Endothelial cell of umbilical vein (primary cell): ENCODE measurements around the gene ARL3. TPM values are rescaled to one million over a fixed set of nuclear protein-coding genes. Genes with fewer than 3 reads are reported as not detected.

Experiments
- BruUV-seq: library from RNA; stranded (reverse); fragments of 400-500 nt; replicated peaks from 2 replicates; lab custom pipeline; 2021; lab: Mats Ljungman, UMichigan
- CTCF ChIA-PET: fragments of 300-600, 350-600 bp; sonication (Branson Sonifier 250); formaldehyde crosslinking; loops from one replicate; lab custom pipeline; 2021; ENCODE audit warnings: antibody characterized with exemption, inconsistent platforms; lab: Charles Lee
- POLR2A ChIA-PET: fragments of 300-600, 350-600 bp; sonication (Branson Sonifier 250); formaldehyde crosslinking; loops from one replicate; lab custom pipeline; 2021; ENCODE audit warnings: antibody characterized with exemption, inconsistent platforms; lab: Charles Lee
- DNase-seq: peaks from one replicate; pipeline ENCODE4 v3.0.0-alpha.2; 2011; ENCODE audit warnings: low read depth, low spot score
- FAIRE-seq: peaks from 2 replicates; lab custom pipeline; 2011; peaks lifted over from hg19 to GRCh38; lab: Jason Lieb, UNC
- H2AFZ ChIP-seq: 2 replicates; pipeline ENCODE4 v1.6.0; 2012; ENCODE audit warnings: low read depth, low read length, control low read depth, inconsistent platforms
- H3K27ac ChIP-seq: 2 replicates; pipeline ENCODE4 v1.5.1; 2011; ENCODE audit warnings: low read depth, mild to moderate bottlenecking, control low read depth, low read length, moderate library complexity; ENCODE audit not compliant: insufficient read depth
- H3K27me3 ChIP-seq, 2 experiments: 2 replicates each; pipeline versions ENCODE4 v1.6.0 to v1.6.1; 2011; ENCODE audit warnings: low read length in 2 of 2, mixed read lengths in 1 of 2; ENCODE audit not compliant: control insufficient read depth in 2 of 2, insufficient read depth in 2 of 2
- H3K36me3 ChIP-seq, 2 experiments: 2 replicates in 1 of 2; 3 replicates in 1 of 2; pipeline ENCODE4 v1.5.1; 2011; ENCODE audit warnings: low read length in 2 of 2, mild to moderate bottlenecking in 1 of 2, moderate library complexity in 1 of 2; ENCODE audit not compliant: control insufficient read depth in 2 of 2, insufficient read depth in 2 of 2; ENCODE audit errors: extremely low read depth in 1 of 2
- H3K4me1 ChIP-seq: 3 replicates; pipeline ENCODE4 v1.5.1; 2011; ENCODE audit warnings: mild to moderate bottlenecking, low read length; ENCODE audit not compliant: control insufficient read depth, insufficient read depth; ENCODE audit errors: extremely low read depth
- H3K4me2 ChIP-seq: 2 replicates; pipeline ENCODE4 v1.6.1; 2011; ENCODE audit warnings: low read length, control low read depth, mixed read lengths; ENCODE audit not compliant: insufficient read depth
- H3K4me3 ChIP-seq, 3 experiments: fragments of 200-600 bp in 1 of 3; sonication (generic), shearing (Covaris generic) in 1 of 3; replicated peaks in 1 of 3; 2 replicates each; pipeline ENCODE4 v1.5.1; 2011 to 2016; ENCODE audit warnings: control low read depth in 3 of 3, low read length in 3 of 3, mild to moderate bottlenecking in 2 of 3, inconsistent platforms in 1 of 3, low read depth in 1 of 3, moderate library complexity in 1 of 3; ENCODE audit not compliant: insufficient read depth in 1 of 3
- H3K79me2 ChIP-seq: 2 replicates; pipeline ENCODE4 v1.6.0; 2012; ENCODE audit warnings: low read length, inconsistent platforms; ENCODE audit not compliant: control insufficient read depth, insufficient read depth
- H3K9ac ChIP-seq: replicated peaks from 2 replicates; pipeline ENCODE3; 2011; ENCODE audit warnings: low read length, control low read depth; ENCODE audit not compliant: insufficient read depth; ENCODE audit errors: extremely low read depth
- H3K9me1 ChIP-seq: replicated peaks from 3 replicates; pipeline ENCODE4 v1.6.0; 2011; ENCODE audit warnings: mild to moderate bottlenecking, low read length; ENCODE audit not compliant: control insufficient read depth, insufficient read depth; ENCODE audit errors: extremely low read depth
- H3K9me3 ChIP-seq: replicated peaks from 2 replicates; pipeline ENCODE4 v1.5.1; 2012; ENCODE audit warnings: low read length, inconsistent platforms; ENCODE audit not compliant: control insufficient read depth, insufficient read depth
- H4K20me1 ChIP-seq: replicated peaks from 2 replicates; pipeline ENCODE3; 2011; ENCODE audit warnings: mild to moderate bottlenecking, low read length; ENCODE audit not compliant: control insufficient read depth, insufficient read depth; ENCODE audit errors: extremely low read depth
- EZH2 ChIP-seq: IDR thresholded peaks from 2 replicates; pipeline ENCODE4 v1.6.1; 2012; ENCODE audit warnings: borderline replicate concordance, low read depth, mild to moderate bottlenecking, moderate library complexity, low read length, inconsistent platforms; ENCODE audit not compliant: severe bottlenecking
- FOS ChIP-seq: IDR thresholded peaks from 2 replicates; pipeline ENCODE4 v1.6.1; 2011; ENCODE audit warnings: mild to moderate bottlenecking, low read length, moderate library complexity, borderline replicate concordance; ENCODE audit not compliant: insufficient read depth
- GATA2 ChIP-seq: IDR thresholded peaks from 2 replicates; pipeline ENCODE4 v1.7.0; 2011; ENCODE audit warnings: low read depth, mild to moderate bottlenecking, moderate library complexity, mixed read lengths, low read length; ENCODE audit not compliant: insufficient read length, insufficient read depth
- JUN ChIP-seq: IDR thresholded peaks from 2 replicates; pipeline ENCODE4 v1.6.1; 2011; ENCODE audit warnings: borderline replicate concordance, low read depth; ENCODE audit not compliant: insufficient read length, insufficient read depth
- MYC ChIP-seq: IDR thresholded peaks from one replicate; pipeline ENCODE4 v1.6.1; 2011; ENCODE audit warnings: mild to moderate bottlenecking, low read depth, low read length
- POLR2A ChIP-seq: IDR thresholded peaks from 2 replicates; pipeline ENCODE4 v1.6.1; 2012; ENCODE audit warnings: low read depth, mild to moderate bottlenecking, control low read depth, low read length
- POLR2AphosphoS5 ChIP-seq: IDR thresholded peaks from 2 replicates; pipeline ENCODE4 v1.6.1; 2012; ENCODE audit warnings: low read depth, mild to moderate bottlenecking, control low read depth, low read length, moderate library complexity; ENCODE audit not compliant: insufficient read depth
- dilution Hi-C: fragments of 300-500 bp; cut with MboI; formaldehyde crosslinking; loops from one replicate; pipeline ENCODE4 v1.15.0; 2019; ENCODE audit warnings: low sequenced_read_pairs; ENCODE audit not compliant: extremely low pct_ligation_motif_present
- intact Hi-C: fragments of 100-400 bp; cut with micrococcal nuclease; formaldehyde crosslinking; loops from one replicate; pipeline ENCODE4 v1.10.0; 2022
- polyA plus RNA-seq, 4 experiments: library from polyadenylated mRNA; depleted of rRNA in 3 of 4; stranded (reverse) in 3 of 4; unstranded in 1 of 4; fragments of >200 nt; gene quantifications; 2 replicates each; pipeline versions ENCODE4 v1.2.1 to v1.2.3, GENCODE V29; 2011 to 2012; ENCODE audit warnings: missing spikeins in 1 of 4
- total RNA-seq: library from RNA; stranded (reverse); gene quantifications from 2 replicates; pipeline ENCODE4 v1.2.3, GENCODE V29; 2021
- TF ChIP-seq, protein P1 (sequence below), 2 donors: IDR thresholded peaks; 1 replicate in 1 of 2; 2 replicates in 1 of 2; pipeline ENCODE4 v1.5.1; 2011; ENCODE audit warnings: low read length in 2 of 2, mild to moderate bottlenecking in 2 of 2, moderate library complexity in 2 of 2, control low read depth in 1 of 2, inconsistent platforms in 1 of 2, low read depth in 1 of 2; ENCODE audit not compliant: insufficient read depth in 1 of 2; ENCODE audit errors: extremely low read depth in 1 of 2
- TF ChIP-seq, protein P2 (sequence below): IDR thresholded peaks from 2 replicates; pipeline ENCODE4 v1.6.1; 2011; ENCODE audit not compliant: insufficient read depth, insufficient read length

The ARL3 gene
- total and polyA plus RNA-seq, 2 donors (not counting 3 experiments of a cell fraction or from before 2014, with no cell fraction given), result 6.6 to 11.0 TPM

DNA sequence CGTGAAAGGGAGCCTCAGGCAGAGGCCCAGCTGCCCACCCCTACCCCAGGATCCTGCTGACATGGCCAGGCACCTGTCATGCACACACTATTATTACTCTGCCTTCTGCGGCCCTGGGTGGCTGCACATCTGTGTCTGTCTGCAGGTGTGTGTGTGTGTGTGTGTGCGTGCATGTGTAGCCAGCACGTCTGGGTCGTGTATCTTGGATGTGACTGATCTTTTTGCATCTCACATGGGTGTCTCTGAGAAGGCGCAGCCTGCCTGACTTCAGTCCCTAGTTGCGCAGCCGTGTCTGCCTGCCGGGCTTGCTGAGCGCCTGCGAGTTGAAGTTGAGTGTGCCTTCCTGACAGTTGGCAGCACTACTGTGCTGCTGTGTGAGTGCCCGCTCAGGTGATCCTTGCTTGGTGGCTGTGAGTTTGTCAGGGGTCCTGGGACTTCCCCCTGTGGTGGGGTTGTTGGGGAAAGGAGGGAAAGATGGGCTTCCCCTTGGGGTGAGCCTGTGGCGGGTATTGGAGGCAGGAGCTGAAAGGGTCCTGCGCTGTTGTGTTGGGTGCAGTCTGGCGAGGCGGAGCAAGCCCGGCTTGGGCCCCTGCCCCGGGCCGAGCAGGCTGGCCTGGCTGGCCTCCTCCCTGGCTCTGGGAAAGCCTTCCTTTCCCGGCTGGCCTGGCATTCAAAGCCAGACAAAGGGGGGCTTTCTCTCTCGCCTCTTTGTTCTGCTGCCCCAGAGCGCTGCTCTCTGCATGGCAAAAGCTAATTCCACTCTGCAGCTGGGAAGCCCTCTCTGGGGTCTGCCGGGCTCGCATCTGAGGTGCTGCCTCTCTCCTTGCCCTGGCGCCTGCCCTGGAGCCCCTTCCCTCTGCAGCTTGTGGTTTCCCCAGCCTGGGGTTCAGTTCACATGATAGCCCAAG, 65.1 kb downstream of the ARL3 start:
- FAIRE-seq, result peak; percentile 18
- no peak overlapping the region for H3K27ac ChIP-seq

More for the DNA sequence above, 65.1 kb downstream of the ARL3 start:
- H3K79me2 ChIP-seq, result peaks cover 98% of the 10 kb centered on the region
- H3K27me3 ChIP-seq, result no peaks in the 10 kb centered on the region
- TF ChIP-seq EZH2, result no peak
- TF ChIP-seq, protein P1, sequence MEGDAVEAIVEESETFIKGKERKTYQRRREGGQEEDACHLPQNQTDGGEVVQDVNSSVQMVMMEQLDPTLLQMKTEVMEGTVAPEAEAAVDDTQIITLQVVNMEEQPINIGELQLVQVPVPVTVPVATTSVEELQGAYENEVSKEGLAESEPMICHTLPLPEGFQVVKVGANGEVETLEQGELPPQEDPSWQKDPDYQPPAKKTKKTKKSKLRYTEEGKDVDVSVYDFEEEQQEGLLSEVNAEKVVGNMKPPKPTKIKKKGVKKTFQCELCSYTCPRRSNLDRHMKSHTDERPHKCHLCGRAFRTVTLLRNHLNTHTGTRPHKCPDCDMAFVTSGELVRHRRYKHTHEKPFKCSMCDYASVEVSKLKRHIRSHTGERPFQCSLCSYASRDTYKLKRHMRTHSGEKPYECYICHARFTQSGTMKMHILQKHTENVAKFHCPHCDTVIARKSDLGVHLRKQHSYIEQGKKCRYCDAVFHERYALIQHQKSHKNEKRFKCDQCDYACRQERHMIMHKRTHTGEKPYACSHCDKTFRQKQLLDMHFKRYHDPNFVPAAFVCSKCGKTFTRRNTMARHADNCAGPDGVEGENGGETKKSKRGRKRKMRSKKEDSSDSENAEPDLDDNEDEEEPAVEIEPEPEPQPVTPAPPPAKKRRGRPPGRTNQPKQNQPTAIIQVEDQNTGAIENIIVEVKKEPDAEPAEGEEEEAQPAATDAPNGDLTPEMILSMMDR (IDR thresholded peaks at IDR 0.05; ENCODE audit: extremely low read depth in 1 of 2, insufficient read depth in 1 of 2, low read depth in 1 of 2, low read length in 2 of 2), result no peak
- TF ChIP-seq MYC, result no peak
- TF ChIP-seq GATA2, result no peak
- TF ChIP-seq POLR2A, result no peak
- TF ChIP-seq POLR2AphosphoS5, result no peak
- TF ChIP-seq, protein P2, sequence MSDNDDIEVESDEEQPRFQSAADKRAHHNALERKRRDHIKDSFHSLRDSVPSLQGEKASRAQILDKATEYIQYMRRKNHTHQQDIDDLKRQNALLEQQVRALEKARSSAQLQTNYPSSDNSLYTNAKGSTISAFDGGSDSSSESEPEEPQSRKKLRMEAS, result no peak
- TF ChIP-seq JUN, result no peak
- TF ChIP-seq FOS, result no peak
- peaks cover 0 to 19% of the 10 kb centered on the region in 2 experiments for H3K36me3 ChIP-seq
- H3K4me1 ChIP-seq, result peaks cover 45% of the 10 kb centered on the region
- H3K4me2 ChIP-seq, result peak overlapping the region; percentile 61
- no peak overlapping the region for H3K9ac ChIP-seq
- peak overlapping the region in 1 of 3 experiments; percentile 17 for H3K4me3 ChIP-seq
- H3K9me1 ChIP-seq, result no peaks in the 10 kb centered on the region
- dilution Hi-C loops (no loop called here), intact Hi-C loops (loop anchor here (5.0 kb wide), 1 partner anchor 227 kb away; the partner anchor contains the start of gene FBXL15)
- H3K9me3 ChIP-seq, result no peaks in the 10 kb centered on the region
- H2AFZ ChIP-seq, result no peak overlapping the region
- no peak for DNase-seq
- ChIA-PET CTCF (interaction anchor here (0.6 to 2.7 kb wide), 5 partner anchors 15 to 145 kb away, joined by 3 to 9 read pairs (median 4); no protein-coding TSS in a partner anchor), POLR2A (interaction anchor here (0.9 kb wide), 1 partner anchor 66 kb away, joined by 4 read pairs; no protein-coding TSS in a partner anchor)
- BruUV-seq, result no TSS peak
- H4K20me1 ChIP-seq, result no peaks in the 10 kb centered on the region
